Endothelial cell of umbilical vein (primary cell): Measurements from ENCODE around the gene KPTN. TPM values are rescaled to one million over a fixed set of nuclear protein-coding genes. Genes with fewer than 3 reads are reported as not detected.

Experiments used
- BruUV-seq: library from RNA; stranded (reverse); fragments of 400-500 nt; replicated peaks from 2 replicates; lab custom pipeline; 2021; lab: Mats Ljungman, UMichigan
- CTCF ChIA-PET: fragments of 300-600, 350-600 bp; sonication (Branson Sonifier 250); formaldehyde crosslinking; loops from one replicate; lab custom pipeline; 2021; ENCODE audit warnings: antibody characterized with exemption, inconsistent platforms; lab: Charles Lee
- POLR2A ChIA-PET: fragments of 300-600, 350-600 bp; sonication (Branson Sonifier 250); formaldehyde crosslinking; loops from one replicate; lab custom pipeline; 2021; ENCODE audit warnings: antibody characterized with exemption, inconsistent platforms; lab: Charles Lee
- DNase-seq: peaks from one replicate; pipeline ENCODE4 v3.0.0-alpha.2; 2011; ENCODE audit warnings: low read depth, low spot score
- FAIRE-seq: peaks from 2 replicates; lab custom pipeline; 2011; peaks lifted over from hg19 to GRCh38; lab: Jason Lieb, UNC
- H2AFZ ChIP-seq: 2 replicates; pipeline ENCODE4 v1.6.0; 2012; ENCODE audit warnings: low read depth, low read length, control low read depth, inconsistent platforms
- H3K27ac ChIP-seq: 2 replicates; pipeline ENCODE4 v1.5.1; 2011; ENCODE audit warnings: low read depth, mild to moderate bottlenecking, control low read depth, low read length, moderate library complexity; ENCODE audit not compliant: insufficient read depth
- H3K27me3 ChIP-seq, 2 experiments: 2 replicates each; pipeline versions ENCODE4 v1.6.0 to v1.6.1; 2011; ENCODE audit warnings: low read length in 2 of 2, mixed read lengths in 1 of 2; ENCODE audit not compliant: control insufficient read depth in 2 of 2, insufficient read depth in 2 of 2
- H3K36me3 ChIP-seq, 2 experiments: 2 replicates in 1 of 2; 3 replicates in 1 of 2; pipeline ENCODE4 v1.5.1; 2011; ENCODE audit warnings: low read length in 2 of 2, mild to moderate bottlenecking in 1 of 2, moderate library complexity in 1 of 2; ENCODE audit not compliant: control insufficient read depth in 2 of 2, insufficient read depth in 2 of 2; ENCODE audit errors: extremely low read depth in 1 of 2
- H3K4me1 ChIP-seq: 3 replicates; pipeline ENCODE4 v1.5.1; 2011; ENCODE audit warnings: mild to moderate bottlenecking, low read length; ENCODE audit not compliant: control insufficient read depth, insufficient read depth; ENCODE audit errors: extremely low read depth
- H3K4me2 ChIP-seq: 2 replicates; pipeline ENCODE4 v1.6.1; 2011; ENCODE audit warnings: low read length, control low read depth, mixed read lengths; ENCODE audit not compliant: insufficient read depth
- H3K4me3 ChIP-seq, 3 experiments: fragments of 200-600 bp in 1 of 3; sonication (generic), shearing (Covaris generic) in 1 of 3; replicated peaks in 1 of 3; 2 replicates each; pipeline ENCODE4 v1.5.1; 2011 to 2016; ENCODE audit warnings: control low read depth in 3 of 3, low read length in 3 of 3, mild to moderate bottlenecking in 2 of 3, inconsistent platforms in 1 of 3, low read depth in 1 of 3, moderate library complexity in 1 of 3; ENCODE audit not compliant: insufficient read depth in 1 of 3
- H3K79me2 ChIP-seq: 2 replicates; pipeline ENCODE4 v1.6.0; 2012; ENCODE audit warnings: low read length, inconsistent platforms; ENCODE audit not compliant: control insufficient read depth, insufficient read depth
- H3K9ac ChIP-seq: replicated peaks from 2 replicates; pipeline ENCODE3; 2011; ENCODE audit warnings: low read length, control low read depth; ENCODE audit not compliant: insufficient read depth; ENCODE audit errors: extremely low read depth
- H3K9me1 ChIP-seq: replicated peaks from 3 replicates; pipeline ENCODE4 v1.6.0; 2011; ENCODE audit warnings: mild to moderate bottlenecking, low read length; ENCODE audit not compliant: control insufficient read depth, insufficient read depth; ENCODE audit errors: extremely low read depth
- H3K9me3 ChIP-seq: replicated peaks from 2 replicates; pipeline ENCODE4 v1.5.1; 2012; ENCODE audit warnings: low read length, inconsistent platforms; ENCODE audit not compliant: control insufficient read depth, insufficient read depth
- H4K20me1 ChIP-seq: replicated peaks from 2 replicates; pipeline ENCODE3; 2011; ENCODE audit warnings: mild to moderate bottlenecking, low read length; ENCODE audit not compliant: control insufficient read depth, insufficient read depth; ENCODE audit errors: extremely low read depth
- CTCF ChIP-seq, 2 donors: IDR thresholded peaks; 1 replicate in 1 of 2; 2 replicates in 1 of 2; pipeline ENCODE4 v1.5.1; 2011; ENCODE audit warnings: low read length in 2 of 2, mild to moderate bottlenecking in 2 of 2, moderate library complexity in 2 of 2, control low read depth in 1 of 2, inconsistent platforms in 1 of 2, low read depth in 1 of 2; ENCODE audit not compliant: insufficient read depth in 1 of 2; ENCODE audit errors: extremely low read depth in 1 of 2
- EZH2 ChIP-seq: IDR thresholded peaks from 2 replicates; pipeline ENCODE4 v1.6.1; 2012; ENCODE audit warnings: borderline replicate concordance, low read depth, mild to moderate bottlenecking, moderate library complexity, low read length, inconsistent platforms; ENCODE audit not compliant: severe bottlenecking
- FOS ChIP-seq: IDR thresholded peaks from 2 replicates; pipeline ENCODE4 v1.6.1; 2011; ENCODE audit warnings: mild to moderate bottlenecking, low read length, moderate library complexity, borderline replicate concordance; ENCODE audit not compliant: insufficient read depth
- GATA2 ChIP-seq: IDR thresholded peaks from 2 replicates; pipeline ENCODE4 v1.7.0; 2011; ENCODE audit warnings: low read depth, mild to moderate bottlenecking, moderate library complexity, mixed read lengths, low read length; ENCODE audit not compliant: insufficient read length, insufficient read depth
- JUN ChIP-seq: IDR thresholded peaks from 2 replicates; pipeline ENCODE4 v1.6.1; 2011; ENCODE audit warnings: borderline replicate concordance, low read depth; ENCODE audit not compliant: insufficient read length, insufficient read depth
- MAX ChIP-seq: IDR thresholded peaks from 2 replicates; pipeline ENCODE4 v1.6.1; 2011; ENCODE audit not compliant: insufficient read depth, insufficient read length
- MYC ChIP-seq: IDR thresholded peaks from one replicate; pipeline ENCODE4 v1.6.1; 2011; ENCODE audit warnings: mild to moderate bottlenecking, low read depth, low read length
- POLR2A ChIP-seq: IDR thresholded peaks from 2 replicates; pipeline ENCODE4 v1.6.1; 2012; ENCODE audit warnings: low read depth, mild to moderate bottlenecking, control low read depth, low read length
- POLR2AphosphoS5 ChIP-seq: IDR thresholded peaks from 2 replicates; pipeline ENCODE4 v1.6.1; 2012; ENCODE audit warnings: low read depth, mild to moderate bottlenecking, control low read depth, low read length, moderate library complexity; ENCODE audit not compliant: insufficient read depth
- dilution Hi-C: fragments of 300-500 bp; cut with MboI; formaldehyde crosslinking; loops from one replicate; pipeline ENCODE4 v1.15.0; 2019; ENCODE audit warnings: low sequenced_read_pairs; ENCODE audit not compliant: extremely low pct_ligation_motif_present
- intact Hi-C: fragments of 100-400 bp; cut with micrococcal nuclease; formaldehyde crosslinking; loops from one replicate; pipeline ENCODE4 v1.10.0; 2022
- polyA plus RNA-seq, 4 experiments: library from polyadenylated mRNA; depleted of rRNA in 3 of 4; stranded (reverse) in 3 of 4; unstranded in 1 of 4; fragments of >200 nt; gene quantifications; 2 replicates each; pipeline versions ENCODE4 v1.2.1 to v1.2.3, GENCODE V29; 2011 to 2012; ENCODE audit warnings: missing spikeins in 1 of 4
- total RNA-seq: library from RNA; stranded (reverse); gene quantifications from 2 replicates; pipeline ENCODE4 v1.2.3, GENCODE V29; 2021

The KPTN gene
- total and polyA plus RNA-seq, 2 donors (not counting 3 experiments of a cell fraction or from before 2014, with no cell fraction given): 14.7 to 15.5 TPM

- ChIA-PET POLR2A (no interaction called here), CTCF (interaction anchor here (1.3 kb wide), 1 partner anchor 15 kb away, joined by 7 read pairs; the partner anchor contains the start of gene KPTN)
- dilution Hi-C loops (no loop called here), intact Hi-C loops (no loop called here)
- Histone ChIP-seq H3K4me3 (no peak overlapping the region), H3K9me1 (no peaks in the 10 kb centered on the region), H3K27me3 (no peaks in the 10 kb centered on the region), H4K20me1 (no peaks in the 10 kb centered on the region), H3K9ac (no peak overlapping the region), H3K79me2 (no peaks in the 10 kb centered on the region), H2AFZ (no peak overlapping the region), H3K27ac (no peak overlapping the region), H3K4me1 (no peaks in the 10 kb centered on the region), H3K36me3 (peaks cover 3 to 41% of the 10 kb centered on the region in 2 experiments), H3K9me3 (no peaks in the 10 kb centered on the region), H3K4me2 (no peak overlapping the region)
- TF ChIP-seq FOS (no peak), CTCF (IDR thresholded peaks at IDR 0.05; ENCODE audit: extremely low read depth in 1 of 2, insufficient read depth in 1 of 2, low read depth in 1 of 2, low read length in 2 of 2) (no peak), JUN (no peak), EZH2 (no peak), GATA2 (no peak), POLR2A (no peak), POLR2AphosphoS5 (no peak), MYC (no peak), MAX (no peak)
- FAIRE-seq (no peak), DNase-seq (no peak)
- no TSS peak for BruUV-seq
Measured at GRCh38 chr19:47498561-47498960, 14.5 kb upstream of the KPTN start.
